Activated T-helper 1 cell treated with anti-CD3 and anti-CD28 coated beads, Interleukin-12 subunit alpha, Interleukin-12 subunit beta, Interleukin-2, Interleukin-4 antibody, amounts not matched to agents 30 ng/mL and 10 ng/mL and 1 ng/mL, durations not matched to agents 14 hours and 24 hours and 36 hours (primary cell): ENCODE measurements around the gene DNAJC4. TPM values are rescaled to one million over a fixed set of nuclear protein-coding genes. Genes with fewer than 3 reads are reported as not detected.

Experiments
- DNase-seq: peaks from one replicate; pipeline ENCODE4 v3.0.0; 2021; ENCODE audit warnings: low spot score
- H3K27ac Mint-ChIP-seq: one replicate; pipeline ENCODE4 v1.8.0; 2021; ENCODE audit warnings: mild to moderate bottlenecking, mixed read lengths
- H3K27me3 Mint-ChIP-seq: one replicate; pipeline ENCODE4 v1.8.0; 2022; ENCODE audit warnings: mild to moderate bottlenecking, moderate library complexity, mixed read lengths; ENCODE audit not compliant: insufficient read depth
- H3K36me3 Mint-ChIP-seq: one replicate; pipeline ENCODE4 v1.8.0; 2021; ENCODE audit warnings: low read depth, mixed read lengths
- H3K4me1 Mint-ChIP-seq: one replicate; pipeline ENCODE4 v1.8.0; 2021; ENCODE audit warnings: low read depth, mixed read lengths
- H3K4me3 Mint-ChIP-seq: one replicate; pipeline ENCODE4 v1.8.0; 2021; ENCODE audit warnings: mild to moderate bottlenecking, moderate library complexity, mixed read lengths
- H3K9me3 Mint-ChIP-seq: one replicate; pipeline ENCODE4 v1.8.0; 2021; ENCODE audit warnings: mixed read lengths
- intact Hi-C: fragments of 100-400 bp; cut with micrococcal nuclease; formaldehyde crosslinking; loops from one replicate; pipeline ENCODE4 v1.15.1; 2024
- total RNA-seq: library from RNA; stranded (reverse); gene quantifications from 2 replicates; pipeline ENCODE4 v1.2.3, GENCODE V29; 2022

DNAJC4 gene
- total RNA-seq, 1 donor from 2014 or later, result 19.8 TPM

GRCh38 chr11:64235437-64236161 is 5.3 kb downstream of the DNAJC4 start:
- DNase-seq, result no peak
- Mint-ChIP-seq H3K27ac (peak overlapping the region; percentile 64), H3K27me3 (no peaks in the 10 kb centered on the region), H3K9me3 (no peaks in the 10 kb centered on the region), H3K36me3 (peaks cover 15% of the 10 kb centered on the region), H3K4me3 (peak overlapping the region; percentile 87), H3K4me1 (peaks cover 24% of the 10 kb centered on the region)
- intact Hi-C loops, result no loop called here

- Mint-ChIP-seq H3K27ac (no peak overlapping the region), H3K4me3 (no peak overlapping the region), H3K36me3 (peaks cover 16% of the 10 kb centered on the region), H3K27me3 (no peaks in the 10 kb centered on the region), H3K9me3 (no peaks in the 10 kb centered on the region), H3K4me1 (peaks cover 28% of the 10 kb centered on the region)
- no peak for DNase-seq
- intact Hi-C loops, result no loop called here
These were observed 7.2 kb downstream of the DNAJC4 start for GRCh38 chr11:64237484-64237951.

GRCh38 chr11:64238076-64238475 is 7.7 kb downstream of the DNAJC4 start:
- Mint-ChIP-seq H3K36me3 (peaks cover 20% of the 10 kb centered on the region), H3K4me1 (peaks cover 33% of the 10 kb centered on the region), H3K9me3 (no peaks in the 10 kb centered on the region), H3K27ac (no peak overlapping the region), H3K27me3 (no peaks in the 10 kb centered on the region), H3K4me3 (no peak overlapping the region)
- DNase-seq, result no peak
- intact Hi-C loops, result no loop called here

GRCh38 chr11:64238999-64239398 is 8.7 kb downstream of the DNAJC4 start:
- intact Hi-C loops, result no loop called here
- H3K27me3 Mint-ChIP-seq, result no peaks in the 10 kb centered on the region
- H3K4me3 Mint-ChIP-seq, result peak overlapping the region; percentile 34
- no peaks in the 10 kb centered on the region for H3K9me3 Mint-ChIP-seq
- H3K27ac Mint-ChIP-seq, result no peak overlapping the region
- peaks cover 21% of the 10 kb centered on the region for H3K36me3 Mint-ChIP-seq
- no peak for DNase-seq
- H3K4me1 Mint-ChIP-seq, result peaks cover 41% of the 10 kb centered on the region

- Mint-ChIP-seq H3K4me1 (peaks cover 41% of the 10 kb centered on the region), H3K4me3 (peak overlapping the region; percentile 94), H3K9me3 (no peaks in the 10 kb centered on the region), H3K27ac (peak overlapping the region; percentile 94), H3K36me3 (peaks cover 21% of the 10 kb centered on the region), H3K27me3 (no peaks in the 10 kb centered on the region)
- DNase-seq, result no peak
- intact Hi-C loops, result loop anchor here (2.0 to 5.0 kb wide), 2 partner anchors 33 to 1648 kb away; partner anchors contain the start of genes FERMT3 and TUT1
These were observed 9.5 kb downstream of the DNAJC4 start for GRCh38 chr11:64239662-64240434.

- peaks cover 35% of the 10 kb centered on the region for H3K4me1 Mint-ChIP-seq
- H3K27me3 Mint-ChIP-seq, result no peaks in the 10 kb centered on the region
- DNase-seq, result peak; percentile 99
- peak within 1 kb of the TSS; percentile 94 for H3K4me3 Mint-ChIP-seq
- intact Hi-C loops, result loop anchor here (1.0 to 5.0 kb wide), 12 partner anchors 10 to 1648 kb away; partner anchors contain the start of genes BAD, CCDC88B, COX8A and DNAJC4
- H3K9me3 Mint-ChIP-seq, result no peaks in the 10 kb centered on the region
- peaks cover 21% of the 10 kb centered on the region for H3K36me3 Mint-ChIP-seq
- H3K27ac Mint-ChIP-seq, result peak within 1 kb of the TSS; percentile 94
These were observed 10.3 kb downstream of the DNAJC4 start, which contains the start of gene FKBP2 for GRCh38 chr11:64240435-64241240. FKBP2 (plus strand) TSS chr11:64241095; CDS start chr11:64242388, 1,293 bp downstream.

GRCh38 chr11:64241241-64241490 is 10.8 kb downstream of the DNAJC4 start:
- peaks cover 34% of the 10 kb centered on the region for H3K4me1 Mint-ChIP-seq
- no peaks in the 10 kb centered on the region for H3K9me3 Mint-ChIP-seq
- peak overlapping the region; percentile 94 for H3K4me3 Mint-ChIP-seq
- no peaks in the 10 kb centered on the region for H3K27me3 Mint-ChIP-seq
- intact Hi-C loops, result loop anchor here (1.0 to 5.0 kb wide), 12 partner anchors 10 to 1649 kb away; partner anchors contain the start of genes BAD, CCDC88B, COX8A and DNAJC4
- H3K27ac Mint-ChIP-seq, result peak overlapping the region; percentile 94
- peaks cover 21% of the 10 kb centered on the region for H3K36me3 Mint-ChIP-seq
- DNase-seq, result peak; percentile 100

GRCh38 chr11:64241491-64242374 is 11.4 kb downstream of the DNAJC4 start:
- DNase-seq, result peak; percentile 21

GRCh38 chr11:64243236-64243854 is 13.0 kb downstream of the DNAJC4 start:
- H3K4me3 Mint-ChIP-seq, result peak overlapping the region; percentile 94
- no peak overlapping the region for H3K27ac Mint-ChIP-seq
- H3K9me3 Mint-ChIP-seq, result no peaks in the 10 kb centered on the region
- H3K4me1 Mint-ChIP-seq, result peaks cover 40% of the 10 kb centered on the region
- H3K36me3 Mint-ChIP-seq, result peaks cover 11% of the 10 kb centered on the region
- intact Hi-C loops, result loop anchor here (5.0 kb wide), 1 partner anchor 1651 kb away; the partner anchor contains the start of gene TUT1
- no peak for DNase-seq
- peaks cover 1% of the 10 kb centered on the region for H3K27me3 Mint-ChIP-seq

More at GRCh38 chr11:64241491-64242374, 11.4 kb downstream of the DNAJC4 start:
- H3K27me3 Mint-ChIP-seq, result no peaks in the 10 kb centered on the region
- peak overlapping the region; percentile 94 for H3K27ac Mint-ChIP-seq
- H3K4me1 Mint-ChIP-seq, result peaks cover 34% of the 10 kb centered on the region
- no peaks in the 10 kb centered on the region for H3K9me3 Mint-ChIP-seq
- intact Hi-C loops, result loop anchor here (1.0 to 5.0 kb wide), 12 partner anchors 10 to 1649 kb away; partner anchors contain the start of genes BAD, CCDC88B, COX8A and DNAJC4
- H3K4me3 Mint-ChIP-seq, result peak overlapping the region; percentile 94
- H3K36me3 Mint-ChIP-seq, result peaks cover 21% of the 10 kb centered on the region

GRCh38 chr11:64244107-64244506 is 13.8 kb downstream of the DNAJC4 start:
- Mint-ChIP-seq H3K27ac (no peak overlapping the region), H3K4me1 (peaks cover 35% of the 10 kb centered on the region), H3K36me3 (peaks cover 11% of the 10 kb centered on the region)

GRCh38 chr11:64244966-64245365 is 14.6 kb downstream of the DNAJC4 start:
- Mint-ChIP-seq H3K9me3 (no peaks in the 10 kb centered on the region), H3K27me3 (peaks cover 1% of the 10 kb centered on the region), H3K27ac (peak overlapping the region; percentile 67), H3K4me3 (peak overlapping the region; percentile 94), H3K36me3 (peaks cover 8% of the 10 kb centered on the region), H3K4me1 (peaks cover 33% of the 10 kb centered on the region)
- intact Hi-C loops, result loop anchor here (5.0 kb wide), 1 partner anchor 1653 kb away; the partner anchor contains the start of gene TUT1
- DNase-seq, result no peak

More at GRCh38 chr11:64244107-64244506, 13.8 kb downstream of the DNAJC4 start:
- intact Hi-C loops, result loop anchor here (5.0 kb wide), 1 partner anchor 1652 kb away; the partner anchor contains the start of gene TUT1
- Mint-ChIP-seq H3K4me3 (peak overlapping the region; percentile 94), H3K27me3 (peaks cover 1% of the 10 kb centered on the region), H3K9me3 (no peaks in the 10 kb centered on the region)
- DNase-seq, result no peak
